Trophoblast cell (in vitro differentiated cells and primary cell): ENCODE measurements around the gene NCAM2.

Source experiments
- DNase-seq, 2 donors: peaks; one replicate each; pipeline ENCODE4 v3.0.0-alpha.2; 2016
- H2AFZ ChIP-seq: 2 replicates; pipeline ENCODE4 v1.6.1; 2013; ENCODE audit warnings: low read length, moderate library complexity, mild to moderate bottlenecking; ENCODE audit not compliant: insufficient read depth, poor library complexity
- H2AK5ac ChIP-seq: 2 replicates; pipeline ENCODE4 v1.6.1; 2013; ENCODE audit warnings: mild to moderate bottlenecking, low read length
- H2BK120ac ChIP-seq: 2 replicates; pipeline ENCODE4 v1.6.1; 2013; ENCODE audit warnings: low read length, mild to moderate bottlenecking, moderate library complexity; ENCODE audit not compliant: insufficient read depth, poor library complexity
- H2BK12ac ChIP-seq: 2 replicates; pipeline ENCODE4 v1.6.1; 2013; ENCODE audit warnings: mild to moderate bottlenecking, low read length, moderate library complexity
- H2BK5ac ChIP-seq: 2 replicates; pipeline ENCODE4 v1.6.1; 2013; ENCODE audit warnings: low read length, low read depth, moderate library complexity, mild to moderate bottlenecking; ENCODE audit not compliant: poor library complexity
- H3K14ac ChIP-seq: 2 replicates; pipeline ENCODE4 v1.6.1; 2013; ENCODE audit warnings: mild to moderate bottlenecking, low read length
- H3K18ac ChIP-seq: 2 replicates; pipeline ENCODE4 v1.6.1; 2013; ENCODE audit warnings: mild to moderate bottlenecking, low read length
- H3K23ac ChIP-seq: 2 replicates; pipeline ENCODE4 v1.6.1; 2013; ENCODE audit warnings: low read length
- H3K27ac ChIP-seq: 2 replicates; pipeline ENCODE4 v1.5.1; 2013; ENCODE audit warnings: low read depth, mild to moderate bottlenecking, inconsistent platforms, low read length, moderate library complexity
- H3K27me3 ChIP-seq: 2 replicates; pipeline ENCODE4 v1.6.1; 2013; ENCODE audit warnings: inconsistent platforms, mild to moderate bottlenecking, low read length, moderate library complexity; ENCODE audit not compliant: insufficient read depth
- H3K36me3 ChIP-seq, 2 experiments: 1 replicate in 1 of 2; 2 replicates in 1 of 2; pipeline ENCODE4 v1.6.1; 2013; ENCODE audit warnings: low read length in 2 of 2, mild to moderate bottlenecking in 2 of 2, moderate library complexity in 1 of 2; ENCODE audit not compliant: insufficient read depth in 2 of 2, control insufficient read depth in 1 of 2
- H3K4ac ChIP-seq: 2 replicates; pipeline ENCODE4 v1.6.1; 2013; ENCODE audit warnings: low read depth, mild to moderate bottlenecking, low read length, moderate library complexity
- H3K4me1 ChIP-seq, 2 experiments: 1 replicate in 1 of 2; 2 replicates in 1 of 2; pipeline ENCODE4 v1.6.1; 2013; ENCODE audit warnings: low read length in 2 of 2, mild to moderate bottlenecking in 2 of 2, moderate library complexity in 1 of 2; ENCODE audit not compliant: insufficient read depth in 2 of 2, control insufficient read depth in 1 of 2
- H3K4me2 ChIP-seq: 2 replicates; pipeline ENCODE4 v1.6.1; 2013; ENCODE audit warnings: inconsistent platforms, mild to moderate bottlenecking, low read length, moderate library complexity
- H3K4me3 ChIP-seq: 2 replicates; pipeline ENCODE4 v1.5.1; 2013; ENCODE audit warnings: mild to moderate bottlenecking, low read depth, low read length, inconsistent platforms
- H3K79me1 ChIP-seq: one replicate; pipeline ENCODE4 v1.6.1; 2013; ENCODE audit warnings: low read length
- H3K79me2 ChIP-seq: 2 replicates; pipeline ENCODE4 v1.6.1; 2013; ENCODE audit warnings: low read length, mild to moderate bottlenecking; ENCODE audit not compliant: control insufficient read depth, insufficient read depth, poor library complexity
- H3K9ac ChIP-seq: 2 replicates; pipeline ENCODE4 v1.6.1; 2013; ENCODE audit warnings: mild to moderate bottlenecking, low read length
- H3K9me3 ChIP-seq: 2 replicates; pipeline ENCODE4 v1.6.1; 2013; ENCODE audit warnings: low read depth, mild to moderate bottlenecking, control low read depth, inconsistent platforms, low read length; ENCODE audit not compliant: insufficient read depth
- H4K12ac ChIP-seq: 2 replicates; pipeline ENCODE4 v1.6.1; 2013; ENCODE audit warnings: low read depth, mild to moderate bottlenecking, low read length, moderate library complexity
- H4K8ac ChIP-seq: 2 replicates; pipeline ENCODE4 v1.6.1; 2013; ENCODE audit warnings: low read depth, mild to moderate bottlenecking, low read length, moderate library complexity
- H4K91ac ChIP-seq: one replicate; pipeline ENCODE4 v1.6.1; 2013; ENCODE audit warnings: low read depth, mild to moderate bottlenecking, low read length, moderate library complexity
- WGBS: extraction: QIAGEN DNeasy Blood & Tissue Kit; methylation state at CpG from one replicate; pipeline ENCODE4 v1.1.7; 2013; ENCODE audit warnings: missing lambda C conversion rate; ENCODE audit not compliant: insufficient read length, insufficient coverage; ENCODE audit errors: extremely low coverage; 5-methylcytosine and 5-hydroxymethylcytosine counted together

Gene NCAM2

GRCh38 chr21:21146587-21147373 lies 148.6 kb downstream of the NCAM2 start:
- no peak overlapping the region for H3K4me3 ChIP-seq
- H3K9ac ChIP-seq = no peak overlapping the region
- no peak overlapping the region for H3K4me2 ChIP-seq
- no peaks in the 10 kb centered on the region for H3K79me2 ChIP-seq
- H3K27ac ChIP-seq = no peak overlapping the region
- H3K23ac ChIP-seq = no peak overlapping the region
- no peak overlapping the region for H2BK12ac ChIP-seq
- no peak overlapping the region for H4K91ac ChIP-seq
- no peak overlapping the region for H3K14ac ChIP-seq
- WGBS = no CpG with 5 or more reads among the region's 25 CpGs
- H4K8ac ChIP-seq = no peak overlapping the region
- H3K4ac ChIP-seq = no peak overlapping the region
- H3K9me3 ChIP-seq = no peaks in the 10 kb centered on the region
- H2AFZ ChIP-seq = no peak overlapping the region
- H3K79me1 ChIP-seq = no peaks in the 10 kb centered on the region
- DNase-seq = peak; percentile 41 to 69
- no peaks in the 10 kb centered on the region for H3K4me1 ChIP-seq
- H2BK5ac ChIP-seq = no peak overlapping the region
- no peaks in the 10 kb centered on the region for H3K36me3 ChIP-seq
- H3K18ac ChIP-seq = no peak overlapping the region
- no peak overlapping the region for H2AK5ac ChIP-seq
- H2BK120ac ChIP-seq = no peak overlapping the region
- H4K12ac ChIP-seq = no peak overlapping the region
- no peaks in the 10 kb centered on the region for H3K27me3 ChIP-seq

DNA sequence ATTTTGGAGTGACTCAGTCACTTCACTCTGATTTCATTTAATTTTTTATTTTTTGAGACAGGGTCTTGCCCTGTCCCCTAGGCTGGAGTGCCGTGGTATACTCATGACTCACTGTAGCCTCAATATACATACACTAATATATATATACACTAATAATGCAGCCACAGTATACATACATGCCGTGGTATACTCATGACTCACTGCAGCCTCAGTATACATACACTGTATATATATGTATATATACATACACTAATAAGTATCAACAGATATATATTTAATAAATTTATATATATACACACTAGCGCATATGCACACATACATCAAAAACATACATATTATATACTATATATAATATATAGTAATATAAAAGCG lies 149.2 kb downstream of the NCAM2 start:
- Histone ChIP-seq H2AK5ac (no peak overlapping the region), H3K79me2 (no peaks in the 10 kb centered on the region), H3K27me3 (no peaks in the 10 kb centered on the region), H3K4me1 (no peaks in the 10 kb centered on the region), H4K91ac (no peak overlapping the region), H2AFZ (no peak overlapping the region), H3K79me1 (no peaks in the 10 kb centered on the region), H2BK120ac (no peak overlapping the region), H3K27ac (no peak overlapping the region), H3K23ac (no peak overlapping the region), H3K9me3 (no peaks in the 10 kb centered on the region), H3K9ac (no peak overlapping the region), H3K36me3 (no peaks in the 10 kb centered on the region), H2BK12ac (no peak overlapping the region), H3K4ac (no peak overlapping the region), H4K8ac (no peak overlapping the region), H3K14ac (no peak overlapping the region), H4K12ac (no peak overlapping the region), H2BK5ac (no peak overlapping the region), H3K4me2 (no peak overlapping the region), H3K4me3 (no peak overlapping the region), H3K18ac (no peak overlapping the region)
- no CpG with 5 or more reads among the region's 4 CpGs for WGBS
- no peak for DNase-seq

DNA sequence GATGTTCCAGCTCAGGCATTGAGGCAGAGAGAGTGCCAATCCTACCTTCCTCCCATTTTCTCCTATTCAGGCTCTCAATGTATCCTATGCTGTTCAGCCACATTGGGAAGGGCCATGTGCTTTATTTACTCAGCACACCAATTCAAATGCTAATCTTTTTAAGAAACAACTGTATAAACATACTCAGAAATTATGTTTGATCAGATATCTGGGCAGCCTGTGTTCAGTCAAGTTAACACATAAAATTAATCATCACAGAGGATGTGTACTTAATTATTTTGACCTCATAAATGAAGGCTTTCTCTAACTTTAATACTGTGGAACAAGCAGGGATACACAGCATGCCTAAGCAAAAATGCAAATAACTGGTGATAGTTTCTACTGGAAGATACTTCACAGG lies 149.8 kb downstream of the NCAM2 start:
- Histone ChIP-seq H3K14ac (no peak overlapping the region), H3K79me2 (no peaks in the 10 kb centered on the region)

DNA sequence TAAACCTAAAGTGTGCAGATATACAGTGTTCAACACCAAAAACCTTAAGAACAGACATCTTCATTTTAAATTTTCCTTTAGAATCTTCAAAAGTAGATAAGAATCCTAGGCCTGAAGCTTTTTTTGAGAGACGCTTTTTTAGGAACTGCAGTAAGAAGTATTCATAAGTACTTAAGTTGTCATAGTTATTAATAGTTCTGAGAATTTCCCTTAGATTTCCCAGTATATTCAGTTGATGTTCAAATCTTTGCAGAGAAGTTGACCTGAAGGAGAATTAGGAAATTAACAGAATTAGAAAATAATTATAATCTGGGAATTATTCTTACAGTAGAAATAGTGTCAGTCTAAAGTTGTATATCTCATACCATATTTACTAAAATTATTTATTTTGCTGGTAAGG lies 150.3 kb downstream of the NCAM2 start:
- no peak overlapping the region for H4K91ac ChIP-seq
- no peak overlapping the region for H2BK120ac ChIP-seq
- no peak overlapping the region for H3K27ac ChIP-seq
- no peaks in the 10 kb centered on the region for H3K27me3 ChIP-seq
- H2BK5ac ChIP-seq = no peak overlapping the region
- no peaks in the 10 kb centered on the region for H3K4me1 ChIP-seq
- no peaks in the 10 kb centered on the region for H3K36me3 ChIP-seq
- no peak overlapping the region for H3K4ac ChIP-seq
- H3K18ac ChIP-seq = no peak overlapping the region
- no peak for DNase-seq
- no peak overlapping the region for H3K4me3 ChIP-seq
- whole genome bisulfite sequencing = no CpG with 5 or more reads among the region's 1 CpG
- no peak overlapping the region for H3K4me2 ChIP-seq
- H3K23ac ChIP-seq = no peak overlapping the region
- H4K12ac ChIP-seq = no peak overlapping the region
- no peak overlapping the region for H2AFZ ChIP-seq
- H2BK12ac ChIP-seq = no peak overlapping the region
- H3K9ac ChIP-seq = no peak overlapping the region
- no peaks in the 10 kb centered on the region for H3K9me3 ChIP-seq
- H2AK5ac ChIP-seq = no peak overlapping the region
- H3K79me2 ChIP-seq = no peaks in the 10 kb centered on the region
- H3K14ac ChIP-seq = no peak overlapping the region
- no peak overlapping the region for H4K8ac ChIP-seq
- no peaks in the 10 kb centered on the region for H3K79me1 ChIP-seq

More for the DNA sequence above, 149.8 kb downstream of the NCAM2 start:
- Histone ChIP-seq H2BK120ac (no peak overlapping the region), H3K27ac (no peak overlapping the region), H3K36me3 (no peaks in the 10 kb centered on the region), H3K9ac (no peak overlapping the region), H2AK5ac (no peak overlapping the region), H2BK5ac (no peak overlapping the region), H4K8ac (no peak overlapping the region), H4K91ac (no peak overlapping the region), H2AFZ (no peak overlapping the region), H3K23ac (no peak overlapping the region), H3K4me1 (no peaks in the 10 kb centered on the region), H3K4me3 (no peak overlapping the region), H2BK12ac (no peak overlapping the region), H3K79me1 (no peaks in the 10 kb centered on the region), H3K27me3 (no peaks in the 10 kb centered on the region), H3K4ac (no peak overlapping the region), H3K18ac (no peak overlapping the region), H4K12ac (no peak overlapping the region), H3K4me2 (no peak overlapping the region), H3K9me3 (no peaks in the 10 kb centered on the region)
- no peak for DNase-seq
